Vagina (tissue), 2 donors: ENCODE results near the gene DOCK4. TPM values are rescaled to one million over a fixed set of nuclear protein-coding genes. Genes with fewer than 3 reads are reported as not detected.

ENCODE experiments used
- DNase-seq, 2 donors: peaks; one replicate each; pipeline ENCODE4 v3.0.0-alpha.2; 2017; ENCODE audit errors: extremely low spot score in 2 of 2
- H3K27ac ChIP-seq: fragments of 200-600 bp; sonication (generic); one replicate; pipeline ENCODE4 v1.5.1; 2019
- H3K27me3 ChIP-seq: fragments of 200-600 bp; sonication (generic); one replicate; pipeline ENCODE4 v1.5.1; 2019
- H3K36me3 ChIP-seq, 2 donors: fragments of 200-600 bp; sonication (generic); one replicate each; pipeline ENCODE4 v1.5.1; 2017 to 2019
- H3K4me1 ChIP-seq: fragments of 200-600 bp; sonication (generic); one replicate; pipeline ENCODE4 v1.5.1; 2019
- H3K4me3 ChIP-seq, 2 donors: fragments of 200-600 bp; sonication (generic); 1 replicate in 1 of 2; 2 replicates in 1 of 2; pipeline ENCODE4 v1.5.1; 2016 to 2019
- H3K9me3 ChIP-seq: fragments of 200-600 bp; sonication (generic); one replicate; pipeline ENCODE4 v1.5.1; 2019
- POLR2A ChIP-seq, 2 donors: fragments of 450-650 bp; IDR thresholded peaks; one replicate each; pipeline ENCODE4 v1.6.1; 2017; ENCODE audit warnings: antibody characterized with exemption in 2 of 2, mild to moderate bottlenecking in 2 of 2, moderate library complexity in 2 of 2
- POLR2AphosphoS5 ChIP-seq, 2 donors: sonication (generic); formaldehyde crosslinking; IDR thresholded peaks; one replicate each; pipeline ENCODE4 v1.9.0; 2017; ENCODE audit warnings: antibody characterized with exemption in 2 of 2, mild to moderate bottlenecking in 2 of 2, low read depth in 1 of 2; ENCODE audit not compliant: insufficient read depth in 1 of 2
- intact Hi-C: fragments of 100-400 bp; cut with DNase I; formaldehyde crosslinking; loops from one replicate; pipeline ENCODE4 v1.15.1; 2023
- total RNA-seq: library from RNA; depleted of rRNA; stranded (reverse); fragments of >200 nt; gene quantifications from one replicate; pipeline ENCODE4 v1.2.3, GENCODE V29; 2016
- TF ChIP-seq, protein P1 (sequence below), 3 experiments: fragments of 450-650 bp in 2 of 3; fragments of 200-600 bp in 1 of 3; sonication (generic) in 1 of 3; IDR thresholded peaks; one replicate each; pipeline ENCODE4 v1.5.1; 2017 to 2019; ENCODE audit warnings: antibody characterized with exemption in 3 of 3, mild to moderate bottlenecking in 2 of 3, moderate library complexity in 2 of 3

Gene DOCK4
- total RNA-seq, 1 donor from 2014 or later, result 40.3 TPM

DNA sequence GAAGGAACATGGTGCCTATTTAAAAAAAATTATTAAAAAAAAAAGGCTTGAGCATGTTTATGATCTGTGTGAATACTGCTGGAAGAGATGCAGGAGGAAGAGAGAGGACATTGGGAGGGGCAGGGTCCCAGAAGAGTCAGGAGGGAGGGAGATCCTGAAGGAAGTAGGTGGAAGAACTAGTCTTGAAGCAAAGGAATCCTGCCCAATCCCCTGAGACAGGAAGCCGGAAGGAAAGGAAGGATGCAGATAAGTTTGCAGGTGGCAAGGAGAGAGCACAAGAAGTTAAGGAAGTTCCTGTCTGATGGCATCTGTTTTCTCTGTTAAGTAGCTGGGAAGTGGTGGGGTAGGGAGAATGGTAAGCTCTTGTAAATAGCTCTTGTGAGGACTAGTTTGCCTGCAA is 318.5 kb downstream of the DOCK4 start:
- no peak for TF ChIP-seq POLR2AphosphoS5 (IDR thresholded peaks at IDR 0.05; ENCODE audit: insufficient read depth in 1 of 2, low read depth in 1 of 2)
- TF ChIP-seq POLR2A (IDR thresholded peaks at IDR 0.05), result no peak
- TF ChIP-seq, protein P1, sequence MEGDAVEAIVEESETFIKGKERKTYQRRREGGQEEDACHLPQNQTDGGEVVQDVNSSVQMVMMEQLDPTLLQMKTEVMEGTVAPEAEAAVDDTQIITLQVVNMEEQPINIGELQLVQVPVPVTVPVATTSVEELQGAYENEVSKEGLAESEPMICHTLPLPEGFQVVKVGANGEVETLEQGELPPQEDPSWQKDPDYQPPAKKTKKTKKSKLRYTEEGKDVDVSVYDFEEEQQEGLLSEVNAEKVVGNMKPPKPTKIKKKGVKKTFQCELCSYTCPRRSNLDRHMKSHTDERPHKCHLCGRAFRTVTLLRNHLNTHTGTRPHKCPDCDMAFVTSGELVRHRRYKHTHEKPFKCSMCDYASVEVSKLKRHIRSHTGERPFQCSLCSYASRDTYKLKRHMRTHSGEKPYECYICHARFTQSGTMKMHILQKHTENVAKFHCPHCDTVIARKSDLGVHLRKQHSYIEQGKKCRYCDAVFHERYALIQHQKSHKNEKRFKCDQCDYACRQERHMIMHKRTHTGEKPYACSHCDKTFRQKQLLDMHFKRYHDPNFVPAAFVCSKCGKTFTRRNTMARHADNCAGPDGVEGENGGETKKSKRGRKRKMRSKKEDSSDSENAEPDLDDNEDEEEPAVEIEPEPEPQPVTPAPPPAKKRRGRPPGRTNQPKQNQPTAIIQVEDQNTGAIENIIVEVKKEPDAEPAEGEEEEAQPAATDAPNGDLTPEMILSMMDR (IDR thresholded peaks at IDR 0.05), result no peak
- intact Hi-C loops, result no loop called here

DNA sequence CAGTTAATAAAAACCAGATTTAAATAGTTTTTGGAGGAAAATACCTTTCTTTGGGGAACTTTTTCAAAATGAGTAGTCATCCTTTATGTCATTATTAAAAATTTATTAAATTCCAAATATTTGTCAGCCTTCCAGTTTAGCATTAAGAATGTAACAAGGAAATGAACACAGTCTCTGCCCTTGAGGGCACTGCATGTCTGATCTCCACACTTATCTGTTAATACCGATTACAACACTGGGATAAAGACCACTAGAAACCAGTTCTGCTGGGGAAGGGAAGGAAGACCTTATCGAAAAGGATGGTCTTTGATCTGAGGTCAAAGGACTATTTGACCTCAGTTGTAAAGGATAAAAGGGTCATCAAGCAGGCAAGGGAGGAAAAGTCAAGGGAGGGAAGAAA is 320.0 kb downstream of the DOCK4 start:
- Histone ChIP-seq H3K36me3 (no peaks in the 10 kb centered on the region), H3K27me3 (no peaks in the 10 kb centered on the region), H3K9me3 (no peaks in the 10 kb centered on the region), H3K4me3 (no peak overlapping the region), H3K4me1 (no peaks in the 10 kb centered on the region), H3K27ac (no peak overlapping the region)
- intact Hi-C loops, result no loop called here
- TF ChIP-seq, protein P1 (IDR thresholded peaks at IDR 0.05), result no peak
- no peak for TF ChIP-seq POLR2AphosphoS5 (IDR thresholded peaks at IDR 0.05; ENCODE audit: insufficient read depth in 1 of 2, low read depth in 1 of 2)
- TF ChIP-seq POLR2A (IDR thresholded peaks at IDR 0.05), result no peak
- no peak for DNase-seq

More for the DNA sequence above, 318.5 kb downstream of the DOCK4 start:
- DNase-seq, result no peak
- Histone ChIP-seq H3K27me3 (no peaks in the 10 kb centered on the region), H3K36me3 (no peaks in the 10 kb centered on the region), H3K4me1 (no peaks in the 10 kb centered on the region), H3K27ac (no peak overlapping the region), H3K4me3 (no peak overlapping the region), H3K9me3 (no peaks in the 10 kb centered on the region)

DNA sequence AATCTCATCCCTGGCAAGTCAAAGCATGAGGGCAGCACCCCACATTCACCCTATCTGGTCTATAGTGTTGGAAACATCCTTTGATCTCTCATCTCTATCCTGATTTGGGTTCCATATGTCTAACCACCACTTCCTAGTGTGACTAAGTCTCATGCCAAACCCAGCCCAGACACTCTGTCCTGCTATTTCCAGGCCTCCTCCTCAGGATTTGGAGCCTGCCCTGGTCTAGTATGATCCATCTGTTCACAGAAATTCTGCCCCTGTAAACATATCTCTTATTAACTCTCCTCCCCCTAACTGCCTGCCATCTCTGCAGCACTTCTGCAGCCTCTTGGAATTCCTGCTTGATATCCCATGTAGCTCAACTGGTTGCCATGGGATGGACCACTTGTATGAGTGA is 323.0 kb downstream of the DOCK4 start:
- TF ChIP-seq POLR2AphosphoS5 (IDR thresholded peaks at IDR 0.05; ENCODE audit: insufficient read depth in 1 of 2, low read depth in 1 of 2) (no peak), POLR2A (IDR thresholded peaks at IDR 0.05) (no peak)
- TF ChIP-seq, protein P1 (IDR thresholded peaks at IDR 0.05), result no peak
- no peak for DNase-seq
- Histone ChIP-seq H3K4me1 (no peaks in the 10 kb centered on the region), H3K9me3 (no peaks in the 10 kb centered on the region), H3K27ac (no peak overlapping the region), H3K36me3 (no peaks in the 10 kb centered on the region), H3K27me3 (no peaks in the 10 kb centered on the region), H3K4me3 (no peak overlapping the region)
- intact Hi-C loops, result no loop called here

DNA sequence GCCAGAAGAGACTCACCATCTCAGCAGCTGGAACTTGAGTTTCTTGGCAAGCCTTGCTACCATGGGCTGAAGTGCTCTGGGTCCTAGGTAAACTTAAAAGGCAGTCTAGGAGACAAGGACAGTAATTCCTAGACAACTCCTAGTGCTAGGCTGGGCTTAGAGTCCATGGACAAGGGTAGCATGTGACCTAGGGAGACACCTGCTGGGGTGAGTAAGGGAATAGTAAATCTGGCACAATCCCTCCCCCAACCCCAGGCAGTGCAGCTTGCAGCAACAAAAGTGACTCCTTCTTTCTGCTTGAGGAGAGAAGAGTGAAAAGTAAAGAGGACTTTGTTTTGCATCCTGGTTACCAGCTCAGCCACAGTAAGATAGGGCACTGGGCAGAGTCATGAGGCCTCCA is 327.4 kb downstream of the DOCK4 start:
- TF ChIP-seq POLR2A (IDR thresholded peaks at IDR 0.05) (no peak), POLR2AphosphoS5 (IDR thresholded peaks at IDR 0.05; ENCODE audit: insufficient read depth in 1 of 2, low read depth in 1 of 2) (no peak)
- TF ChIP-seq, protein P1 (IDR thresholded peaks at IDR 0.05), result no peak
- intact Hi-C loops, result no loop called here
- no peaks in the 10 kb centered on the region for H3K27me3 ChIP-seq

DNA sequence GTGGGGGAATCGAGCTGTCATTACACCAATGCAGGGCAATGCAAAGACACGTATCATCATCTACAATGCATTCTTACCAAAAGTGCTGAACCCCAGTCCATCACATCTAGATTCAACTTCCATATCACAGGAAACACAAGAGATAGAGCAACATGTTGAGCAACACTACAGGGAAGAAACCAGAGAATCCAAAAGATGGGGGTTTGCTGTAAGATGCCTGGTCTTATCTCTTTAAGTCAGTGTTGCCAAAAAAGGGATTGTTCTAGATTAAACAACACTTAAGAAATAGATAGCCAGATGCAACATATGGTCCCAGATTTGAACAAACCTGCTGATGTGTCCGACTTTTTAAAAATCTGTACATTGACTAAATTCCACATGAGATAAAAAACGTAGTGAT is 328.3 kb downstream of the DOCK4 start:
- DNase-seq, result no peak
- no peak overlapping the region for H3K27ac ChIP-seq
- H3K27me3 ChIP-seq, result no peaks in the 10 kb centered on the region
- no peaks in the 10 kb centered on the region for H3K36me3 ChIP-seq
- H3K9me3 ChIP-seq, result no peaks in the 10 kb centered on the region
- H3K4me1 ChIP-seq, result peaks cover 10% of the 10 kb centered on the region
- TF ChIP-seq POLR2A (IDR thresholded peaks at IDR 0.05), result no peak
- TF ChIP-seq POLR2AphosphoS5 (IDR thresholded peaks at IDR 0.05; ENCODE audit: insufficient read depth in 1 of 2, low read depth in 1 of 2), result no peak
- TF ChIP-seq, protein P1 (IDR thresholded peaks at IDR 0.05), result no peak
- H3K4me3 ChIP-seq, result no peak overlapping the region
- intact Hi-C loops, result no loop called here

More for the DNA sequence above, 327.4 kb downstream of the DOCK4 start:
- Histone ChIP-seq H3K4me1 (peaks cover 6% of the 10 kb centered on the region), H3K4me3 (no peak overlapping the region), H3K36me3 (no peaks in the 10 kb centered on the region), H3K9me3 (no peaks in the 10 kb centered on the region), H3K27ac (no peak overlapping the region)
- DNase-seq, result no peak
